GM18858 (cell line): Measurements from ENCODE around the gene MAP3K5.
"Not testable (repeated sequence)": the region's sequence is repeated elsewhere in the genome, so short reads cannot be mapped to it uniquely, and the experiment has no call there.

Experiments
- ATAC-seq: cut with Tn5 transposase; IDR thresholded peaks from one replicate; pipeline ENCODE4 v1.9.1; 2021; ENCODE audit not compliant: unreplicated experiment

Gene MAP3K5

GRCh38 chr6:136772685-136773472 lies 19.4 kb downstream of the MAP3K5 start:
- no peak for ATAC-seq

- ATAC-seq, result no peak
These were observed 21.0 kb downstream of the MAP3K5 start for GRCh38 chr6:136771306-136771705.

GRCh38 chr6:136769759-136770158 lies 22.5 kb downstream of the MAP3K5 start:
- ATAC-seq, result no peak

DNA sequence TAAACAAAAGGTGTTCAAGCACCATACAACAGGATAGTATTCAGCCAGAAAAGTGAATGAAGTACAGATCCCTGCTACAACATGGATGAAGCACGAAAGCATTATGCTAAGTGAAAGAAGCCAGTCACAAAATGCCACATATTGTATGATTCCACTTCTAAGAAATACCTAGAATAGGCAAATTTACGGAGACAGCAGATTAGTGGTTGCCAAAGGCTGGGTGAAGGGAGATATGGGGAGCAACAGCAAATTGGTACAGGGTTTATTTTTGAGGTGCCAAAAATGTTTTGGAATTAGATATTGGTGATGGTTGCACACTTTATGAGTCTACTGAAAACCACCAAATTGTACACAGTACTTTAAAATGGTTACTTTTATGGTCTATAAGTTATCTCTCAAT lies 23.2 kb downstream of the MAP3K5 start:
- ATAC-seq, result no peak

GRCh38 chr6:136767570-136768309 lies 24.5 kb downstream of the MAP3K5 start:
- ATAC-seq, result no peak

- no peak for ATAC-seq
These were observed 25.2 kb downstream of the MAP3K5 start for GRCh38 chr6:136767103-136767502.

DNA sequence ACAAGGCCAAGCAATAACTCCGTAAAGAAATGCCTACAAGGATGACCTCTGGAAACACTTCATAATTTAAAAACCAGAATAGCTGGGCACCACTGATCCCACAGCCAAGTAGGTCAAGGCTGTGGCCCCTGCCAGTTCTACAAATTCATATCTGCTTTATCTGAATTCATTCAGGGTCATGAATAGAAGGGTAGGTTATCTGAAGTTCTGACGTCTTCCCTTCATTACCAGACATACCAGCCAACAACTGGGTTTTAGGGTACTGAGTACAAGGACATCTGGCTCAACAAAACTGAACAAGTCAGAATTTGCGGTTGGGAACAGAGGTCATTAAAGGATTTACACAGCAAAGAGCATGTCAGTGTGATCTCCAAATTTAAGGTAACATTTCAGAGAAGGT lies 26.0 kb downstream of the MAP3K5 start:
- no peak for ATAC-seq

DNA sequence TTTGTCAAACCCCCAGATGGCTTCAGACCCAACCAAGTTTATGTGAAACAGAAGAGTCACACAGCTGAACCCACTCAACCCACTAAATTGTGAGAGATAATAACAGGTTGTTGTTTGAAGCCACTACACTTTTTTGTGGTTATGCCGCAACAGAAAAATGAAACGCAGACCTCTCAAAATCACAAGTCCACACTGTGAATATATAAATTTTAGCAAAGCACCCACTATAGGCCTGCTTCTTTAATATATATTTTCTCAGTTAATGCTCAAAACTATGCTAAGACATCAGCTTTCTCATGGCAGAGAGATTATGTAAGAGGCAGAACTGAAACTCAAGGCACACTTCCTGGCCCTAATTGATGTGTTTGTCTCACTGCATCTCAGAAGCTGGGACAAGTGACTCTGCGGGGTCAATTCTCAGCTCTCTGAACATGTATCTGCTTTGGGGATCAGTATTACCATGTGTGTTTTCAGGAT lies 27.7 kb downstream of the MAP3K5 start:
- ATAC-seq, result peak; percentile 37

DNA sequence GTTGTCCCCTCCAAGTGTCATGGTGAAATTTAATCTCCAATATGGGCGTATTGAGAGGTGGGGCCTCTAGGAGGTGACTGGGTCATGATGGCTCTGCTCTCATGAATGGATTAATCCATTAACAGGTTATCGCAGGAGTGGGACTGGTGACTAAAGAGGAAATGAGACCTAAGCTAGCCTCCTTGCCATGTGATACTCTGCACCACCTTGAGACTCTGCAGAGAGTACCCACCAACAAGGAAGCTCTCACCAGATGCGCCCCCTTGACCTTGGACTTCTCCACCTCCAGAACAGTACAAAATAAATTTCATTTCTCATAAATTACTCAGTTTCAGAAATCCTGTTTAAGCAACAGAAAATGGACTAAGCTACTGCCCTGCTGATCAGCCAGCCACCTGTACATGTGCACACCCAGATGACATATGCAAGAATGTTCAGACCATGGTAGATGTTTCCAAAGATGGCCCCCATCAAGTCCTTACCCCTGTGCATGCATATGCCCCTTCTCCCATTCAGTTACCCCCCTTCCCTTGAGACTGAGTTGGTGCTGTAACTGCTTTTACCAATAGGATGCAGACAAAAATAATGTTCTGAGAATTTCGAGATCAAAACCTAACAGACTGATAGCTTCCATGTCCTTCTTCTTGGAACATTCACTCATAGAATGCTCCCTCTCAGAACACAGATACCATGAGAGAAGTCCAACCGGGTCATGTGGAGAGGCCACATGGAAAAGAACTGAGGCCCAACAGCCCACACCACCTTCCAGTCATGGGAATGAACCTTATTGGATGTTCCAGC lies 28.4 kb downstream of the MAP3K5 start:
- ATAC-seq, result peak; percentile 30

GRCh38 chr6:136763255-136763654 lies 29.0 kb downstream of the MAP3K5 start:
- ATAC-seq, result peak; percentile 20

DNA sequence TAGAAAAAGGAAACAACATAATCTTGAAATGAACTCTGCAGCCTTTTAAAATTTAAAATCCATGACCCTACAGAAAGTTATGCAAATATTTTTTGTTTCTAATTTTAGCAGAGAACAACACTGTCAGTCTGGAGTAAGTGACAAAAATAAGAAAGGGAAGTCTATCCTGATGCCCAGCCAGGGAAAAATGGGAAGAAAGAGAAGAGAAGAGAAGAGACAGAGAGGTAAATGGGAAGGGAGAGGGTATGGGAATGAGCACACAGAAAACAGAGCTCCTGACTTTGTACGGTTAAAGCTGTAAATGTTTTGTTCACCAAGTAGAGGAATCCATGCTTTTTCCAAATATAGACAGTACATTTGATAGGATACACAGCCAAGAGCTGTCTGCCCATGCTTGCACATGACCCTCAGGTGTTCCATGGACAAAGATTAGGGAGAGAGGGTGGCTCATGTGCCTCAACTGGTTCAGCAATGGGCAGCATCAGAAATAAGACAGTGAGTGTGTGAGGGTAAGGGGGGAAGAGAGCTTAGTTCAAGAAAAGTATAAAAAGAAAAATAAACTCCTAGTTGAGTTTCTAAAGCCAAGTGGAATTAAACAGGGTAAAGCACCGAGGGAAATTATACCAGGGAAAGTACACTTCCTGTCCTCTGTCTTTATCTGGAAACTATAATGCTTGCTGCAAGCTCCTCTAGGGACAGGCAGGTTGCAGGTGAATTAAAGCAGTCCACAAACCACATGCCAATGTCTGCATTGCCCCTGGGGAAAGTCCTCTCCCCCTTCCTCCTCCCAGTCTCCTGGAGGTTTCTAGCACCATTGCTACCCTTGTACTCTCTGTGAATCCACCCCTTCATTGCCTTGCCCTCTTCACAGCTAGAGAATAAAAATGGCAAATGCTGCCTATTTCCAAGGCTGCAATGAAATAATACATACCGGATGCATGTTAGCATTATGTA lies 30.0 kb downstream of the MAP3K5 start:
- ATAC-seq, result no peak

DNA sequence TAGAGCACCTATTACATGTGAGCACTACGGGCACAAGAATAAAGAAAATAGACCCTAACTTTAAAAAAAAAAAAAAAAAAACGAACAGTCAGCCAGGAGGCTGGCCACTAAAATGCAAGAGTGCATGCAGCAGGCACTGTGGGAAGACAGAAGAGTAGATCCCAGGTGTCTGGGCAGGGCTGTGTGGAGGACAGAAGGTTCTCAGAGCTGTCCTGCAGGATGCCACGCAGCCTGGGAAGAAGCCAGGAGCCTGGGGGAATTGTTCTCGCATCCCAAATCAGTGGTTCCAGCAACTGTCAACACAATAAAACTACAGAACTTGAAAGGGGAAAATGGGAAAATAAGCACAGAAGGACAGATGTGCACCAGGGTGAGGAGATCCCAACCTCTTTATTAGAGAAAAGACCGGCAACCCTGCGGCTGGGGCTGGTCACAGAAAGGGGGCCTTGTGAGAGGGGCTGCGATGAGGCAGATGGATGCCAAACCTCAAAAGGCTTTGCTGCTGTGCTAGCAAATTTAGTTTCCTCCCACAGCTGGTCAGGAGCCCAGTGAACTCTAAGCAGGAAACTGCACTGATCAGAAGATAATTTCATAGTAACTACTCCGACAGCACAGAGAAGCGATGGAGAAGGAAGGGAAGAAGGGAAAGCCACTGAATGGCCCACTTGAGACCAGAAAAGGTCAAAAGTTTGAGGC lies 30.9 kb downstream of the MAP3K5 start:
- ATAC-seq, result no peak

DNA sequence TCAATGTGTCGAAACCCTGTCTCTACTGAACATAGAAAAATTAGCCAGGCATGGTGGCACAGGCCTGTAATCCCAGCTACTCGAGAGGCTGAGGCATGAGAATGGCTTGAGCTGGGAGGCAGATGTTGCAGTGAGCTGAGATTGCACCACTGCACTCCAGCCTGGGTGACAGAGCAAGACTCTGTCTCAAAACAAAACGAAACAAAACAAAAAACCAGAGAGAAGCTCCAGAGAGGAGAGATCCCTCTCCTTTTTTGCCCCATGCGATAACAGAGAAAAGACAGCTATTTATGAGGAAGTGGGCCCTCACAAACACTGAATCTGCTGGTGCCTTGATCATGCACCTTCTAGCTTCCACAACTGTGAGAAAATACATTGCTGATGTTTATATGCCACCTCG lies 31.5 kb downstream of the MAP3K5 start:
- not testable (repeated sequence) for ATAC-seq

DNA sequence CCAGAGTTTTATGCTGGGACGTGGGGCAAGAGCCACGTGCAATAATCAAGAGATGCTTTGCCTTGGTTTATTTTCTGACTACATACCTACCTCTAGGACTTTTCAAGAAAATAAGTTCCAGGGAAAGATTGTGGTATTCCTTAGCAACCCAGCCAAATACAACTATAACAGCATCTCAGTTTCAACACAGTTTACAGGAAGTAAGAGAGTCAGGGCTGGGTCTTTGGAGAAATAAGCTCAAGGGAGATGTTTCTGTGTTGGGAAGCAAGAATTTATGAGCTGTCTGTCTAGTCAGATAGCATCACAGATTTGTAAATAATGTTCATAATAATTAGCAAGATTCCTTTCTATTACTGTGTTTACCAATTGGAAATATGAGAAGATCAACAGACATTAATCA lies 35.1 kb downstream of the MAP3K5 start:
- ATAC-seq, result no peak

DNA sequence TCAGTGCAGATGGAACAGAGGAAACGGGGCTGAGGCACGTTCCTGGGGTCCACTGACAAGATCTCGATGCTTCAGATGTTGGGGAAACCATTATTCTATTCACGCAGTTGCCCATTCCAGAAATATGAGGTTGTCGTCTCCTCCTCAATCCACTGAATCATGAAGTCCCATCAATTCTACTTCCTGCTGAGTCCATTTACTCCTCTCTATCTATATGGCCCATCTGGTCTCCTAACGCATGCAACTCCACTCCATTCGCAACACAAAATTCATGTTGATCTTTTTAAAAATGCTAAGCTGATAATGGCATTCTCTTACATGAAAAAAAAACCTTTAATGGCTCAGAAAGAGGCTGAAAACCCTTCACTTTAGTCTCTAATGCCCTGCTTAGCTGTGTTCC lies 37.5 kb downstream of the MAP3K5 start:
- no peak for ATAC-seq

- ATAC-seq, result no peak
These were observed 38.7 kb downstream of the MAP3K5 start for GRCh38 chr6:136753624-136754023.

DNA sequence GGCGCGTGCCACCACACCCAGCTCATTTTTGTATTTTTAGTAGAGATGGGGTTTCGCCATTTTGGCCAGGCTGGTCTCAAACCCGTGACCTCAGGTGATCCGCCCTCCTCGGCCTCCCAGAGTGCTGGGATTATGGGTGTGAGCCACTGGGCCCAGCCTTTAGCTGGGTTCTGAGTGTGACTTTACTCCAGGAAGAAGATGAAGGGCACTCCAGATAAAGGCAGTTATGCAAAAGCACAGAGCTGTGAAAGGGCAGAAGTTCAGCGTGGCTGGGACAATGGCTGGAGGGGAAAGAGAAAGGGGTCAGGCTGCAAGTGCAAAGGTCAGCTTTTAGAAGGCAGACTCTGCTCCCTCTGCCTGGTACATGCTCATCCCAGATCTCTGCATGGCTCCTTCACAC lies 39.7 kb downstream of the MAP3K5 start:
- ATAC-seq, result no peak

GRCh38 chr6:136751991-136752390 lies 40.3 kb downstream of the MAP3K5 start:
- no peak for ATAC-seq

DNA sequence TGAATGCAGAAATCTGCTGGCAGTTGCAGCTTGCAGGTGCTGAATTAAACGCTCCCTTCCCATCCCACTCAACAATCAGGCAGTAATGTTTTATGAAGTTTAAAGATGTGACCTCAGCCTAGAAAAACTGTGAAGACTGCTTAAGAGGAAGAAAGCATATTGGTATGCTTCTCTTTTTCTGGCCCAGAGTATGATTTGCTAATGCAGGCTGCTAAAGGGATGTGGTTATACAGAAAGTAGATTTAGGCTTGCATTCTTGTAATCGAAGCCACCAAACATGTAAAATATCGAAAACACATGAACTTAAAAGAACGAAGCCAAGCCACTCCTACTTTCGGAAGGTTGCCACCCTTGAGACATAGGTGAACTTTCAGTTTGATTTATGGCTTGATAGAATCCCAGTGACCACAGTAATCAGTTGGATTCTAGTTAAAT lies 40.7 kb downstream of the MAP3K5 start:
- ATAC-seq, result peak; percentile 90
